K562 (cell line): ENCODE measurements around the gene EPN2. TPM values are rescaled to one million over a fixed set of nuclear protein-coding genes. Genes with fewer than 3 reads are reported as not detected.

Source experiments
- ATAC-seq: fragments of 200-7000 bp; cut with Tn5 transposase; 3 replicates; pipeline ENCODE4 v1.9.1; 2020; ENCODE audit warnings: moderate library complexity
- BruUV-seq: library from RNA; stranded (reverse); fragments of 400-500 nt; replicated peaks from 2 replicates; lab custom pipeline; 2021; lab: Mats Ljungman, UMichigan
- CTCF ChIA-PET: fragments of 300-600 bp; formaldehyde crosslinking; extraction: SDS; loops from one replicate; lab custom pipeline; 2021; ENCODE audit warnings: low intra/inter-chr PET ratio; lab: Yijun Ruan, JAX
- POLR2A ChIA-PET: fragments of 300-600, 350-650 bp; sonication (Branson Sonifier 250); formaldehyde crosslinking; extraction: SDS; loops from one replicate; lab custom pipeline; 2021; ENCODE audit warnings: antibody characterized with exemption, inconsistent platforms; lab: Yijun Ruan, JAX
- DNase-seq, 4 experiments: peaks; one replicate each; pipeline versions ENCODE4 v3.0.0 to v3.0.0-alpha.2; 2011 to 2018; ENCODE audit warnings: low spot score in 3 of 4, mixed read lengths in 3 of 4; ENCODE audit errors: extremely low read depth in 1 of 4
- FAIRE-seq: peaks from 2 replicates; lab custom pipeline; 2011; peaks lifted over from hg19 to GRCh38; lab: Jason Lieb, UNC
- H2AFZ ChIP-seq: 2 replicates; pipeline ENCODE4 v1.6.0; 2011; ENCODE audit warnings: low read depth, low read length, control low read depth, inconsistent platforms
- H3K27ac ChIP-seq: fragments of 200-600 bp; 3 replicates; pipeline ENCODE4 v1.8.0; 2011; ENCODE audit warnings: low read depth, mild to moderate bottlenecking, control low read depth, inconsistent platforms, low read length, moderate library complexity, mixed read lengths; ENCODE audit errors: extremely low read depth
- H3K27me3 ChIP-seq, 2 experiments: fragments of 300-600 bp in 1 of 2; 2 replicates in 1 of 2; 3 replicates in 1 of 2; pipeline versions ENCODE4 v1.6.0 to v1.8.0; 2011; ENCODE audit warnings: inconsistent platforms in 2 of 2, low read length in 2 of 2, mild to moderate bottlenecking in 1 of 2, mixed read lengths in 1 of 2, moderate library complexity in 1 of 2; ENCODE audit not compliant: control insufficient read depth in 2 of 2, insufficient read depth in 2 of 2
- H3K36me3 ChIP-seq: fragments of 300-600 bp; 3 replicates; pipeline ENCODE4 v1.8.0; 2011; ENCODE audit warnings: mild to moderate bottlenecking, low read length, inconsistent platforms; ENCODE audit not compliant: control insufficient read depth, insufficient read depth
- H3K4me1 ChIP-seq, 2 experiments: fragments of 200-600 bp in 1 of 2; replicated peaks in 1 of 2; 2 replicates in 1 of 2; 3 replicates in 1 of 2; pipeline versions ENCODE4 v1.5.1 to v1.8.0; 2011; ENCODE audit warnings: inconsistent platforms in 2 of 2, low read length in 2 of 2, mild to moderate bottlenecking in 1 of 2, mixed read lengths in 1 of 2, moderate library complexity in 1 of 2; ENCODE audit not compliant: control insufficient read depth in 2 of 2, insufficient read depth in 2 of 2
- H3K4me2 ChIP-seq: 2 replicates; pipeline ENCODE4 v1.6.1; 2011; ENCODE audit warnings: low read length, control low read depth, inconsistent platforms, mixed read lengths; ENCODE audit not compliant: insufficient read depth
- H3K4me3 ChIP-seq: fragments of 200-600 bp; sonication (generic), shearing (Covaris generic); 2 replicates; pipeline ENCODE4 v1.5.1; 2016; ENCODE audit warnings: control low read depth, inconsistent platforms
- H3K79me2 ChIP-seq: fragments of 200-600 bp; 3 replicates; pipeline ENCODE4 v1.8.0; 2011; ENCODE audit warnings: low read length, inconsistent platforms; ENCODE audit not compliant: control insufficient read depth, insufficient read depth
- H3K9ac ChIP-seq, 2 experiments: 2 replicates each; pipeline versions ENCODE4 v1.6.0 to v1.6.1; 2011; ENCODE audit warnings: low read depth in 2 of 2, low read length in 2 of 2, control low read depth in 1 of 2, inconsistent platforms in 1 of 2, mild to moderate bottlenecking in 1 of 2, mixed read lengths in 1 of 2; ENCODE audit not compliant: insufficient read depth in 1 of 2
- H3K9me1 ChIP-seq: one replicate; pipeline ENCODE4 v1.6.0; 2011; ENCODE audit warnings: inconsistent platforms, mild to moderate bottlenecking, low read length, moderate library complexity; ENCODE audit not compliant: control insufficient read depth, insufficient read depth
- H3K9me3 ChIP-seq: replicated peaks from 2 replicates; pipeline ENCODE4 v1.5.1; 2011; ENCODE audit warnings: low read depth, low read length, inconsistent platforms; ENCODE audit not compliant: control insufficient read depth, insufficient read depth
- H4K20me1 ChIP-seq: replicated peaks from 2 replicates; pipeline ENCODE4 v1.6.1; 2011; ENCODE audit warnings: low read length, inconsistent platforms, mixed read lengths; ENCODE audit not compliant: control insufficient read depth, insufficient read depth
- ATF7 ChIP-seq: fragments of 450-650 bp; IDR thresholded peaks from 2 replicates; pipeline ENCODE4 v1.7.1; 2014; ENCODE audit warnings: mild to moderate bottlenecking, moderate library complexity
- CBFA2T2 ChIP-seq: fragments of 450-650 bp; conservative IDR thresholded peaks from 2 replicates; pipeline ENCODE4 v1.6.1; 2017; ENCODE audit warnings: mild to moderate bottlenecking
- GATAD2A ChIP-seq: fragments of 450-650 bp; IDR thresholded peaks from 2 replicates; pipeline ENCODE4 v1.6.1; 2017
- MYNN ChIP-seq, 2 experiments: sonication (generic); formaldehyde crosslinking in 1 of 2; IDR thresholded peaks; 2 replicates each; pipeline versions ENCODE4 v1.5.0 to v1.6.1; 2016 to 2020; ENCODE audit warnings: antibody characterized with exemption in 1 of 2, missing genetic modification reagents in 1 of 2
- TFAM ChIP-seq: fragments of 250-450 bp; sonication (Bioruptor Pico); conservative IDR thresholded peaks from 2 replicates; pipeline ENCODE4 v1.5.0; 2021; ENCODE audit warnings: mild to moderate bottlenecking, moderate library complexity
- ZNF668 ChIP-seq: fragments of 250-450 bp; sonication (Bioruptor Pico); IDR thresholded peaks from 2 replicates; pipeline ENCODE4 v1.8.0; 2022; ENCODE audit warnings: mild to moderate bottlenecking, inconsistent platforms
- WGBS: fragments of 100-300 bp; shearing (Covaris generic); methylation state at CpG from one replicate; pipeline ENCODE4 v1.1.6; 2016; ENCODE audit warnings: low coverage, mixed read lengths; ENCODE audit not compliant: insufficient coverage; ENCODE audit errors: missing lambda C conversion rate; 5-methylcytosine and 5-hydroxymethylcytosine counted together
- in situ Hi-C: fragments of 300-500 bp; cut with MboI; formaldehyde crosslinking; loops from 4 replicates; pipeline ENCODE4 v1.15.0; 2018; ENCODE audit warnings: inconsistent platforms, mixed read lengths
- intact Hi-C: fragments of 100-400 bp; cut with micrococcal nuclease; formaldehyde crosslinking; loops from 2 replicates; pipeline ENCODE4 v1.14.2; 2022
- polyA plus RNA-seq, 8 experiments: library from polyadenylated mRNA; depleted of rRNA in 4 of 8; stranded (reverse) in 5 of 8; unstranded in 3 of 8; fragments of >200 nt; fragmentation: Nextera tagmentation in 2 of 8; fragmentation: Illumina TruSeq in 1 of 8; extraction: Ambion mirVana in 2 of 8; extraction: Trizol in 1 of 8; gene quantifications; 2 replicates each; pipeline versions ENCODE4 v1.2.1 to v1.2.3, GENCODE V29; 2011 to 2014; ENCODE audit warnings: inconsistent platforms in 1 of 8, missing spikeins in 1 of 8
- total RNA-seq, 7 experiments: library from RNA; depleted of rRNA in 6 of 7; stranded (reverse); fragments of >200 nt in 6 of 7; fragmentation: Illumina TruSeq in 2 of 7; extraction: Trizol in 2 of 7; gene quantifications; 2 replicates each; pipeline versions ENCODE4 v1.2.1 to v1.2.3, GENCODE V29; 2011 to 2021; ENCODE audit warnings: low replicate concordance in 1 of 7

EPN2 gene
- total and polyA plus RNA-seq, 9 of the 15 experiments (the other 6 are each of a cell fraction or from before 2014, with no cell fraction given): 1.0 to 12.9 (median 8.9) TPM

GRCh38 chr17:19298569-19299213 is 61.5 kb downstream of the EPN2 start:
- Histone ChIP-seq H3K9ac (no peak overlapping the region), H2AFZ (no peak overlapping the region), H4K20me1 (no peaks in the 10 kb centered on the region), H3K9me1 (no peaks in the 10 kb centered on the region), H3K4me2 (no peak overlapping the region), H3K9me3 (no peaks in the 10 kb centered on the region), H3K36me3 (no peaks in the 10 kb centered on the region), H3K27me3 (no peaks in the 10 kb centered on the region), H3K27ac (no peak overlapping the region), H3K4me3 (no peak overlapping the region), H3K4me1 (peaks cover 7% of the 10 kb centered on the region in 2 experiments; a peak in 3 of 5 replicates), H3K79me2 (no peaks in the 10 kb centered on the region; the same call in 2 of the 3 replicates)
- FAIRE-seq (no peak), ATAC-seq (no peak), DNase-seq (no peak)
- no peak for TF ChIP-seq ZNF668 (CRISPR knock-in tag)
- no peak for TF ChIP-seq GATAD2A
- no peak for TF ChIP-seq TFAM (CRISPR knock-in tag)
- TF ChIP-seq CBFA2T2: no peak
- TF ChIP-seq MYNN (IDR thresholded peaks at IDR 0.05): no peak
- no peak for TF ChIP-seq MYNN (CRISPR knock-in tag; IDR thresholded peaks at IDR 0.05)
- no peak for TF ChIP-seq ATF7
- in situ Hi-C loops: no loop called here
- 59% methylated on average over 6 of the region's 6 CpGs for WGBS
- ChIA-PET CTCF (no interaction called here), POLR2A (interaction anchor here (0.8 kb wide), 1 partner anchor 13 kb away, joined by 3 read pairs; no protein-coding TSS in a partner anchor)
- intact Hi-C loops: no loop called here
- no TSS peak for BruUV-seq
